GM19043 (cell line): ENCODE results near the gene EIPR1.
A peak's percentile ranks its signal among the peaks of the same experiment; 100 is the strongest.

Experiments
- ATAC-seq: cut with Tn5 transposase; IDR thresholded peaks from one replicate; pipeline ENCODE4 v1.9.1; 2021; ENCODE audit warnings: low read depth; ENCODE audit not compliant: unreplicated experiment

Gene EIPR1

GRCh38 chr2:3256605-3257004 lies 121.0 kb downstream of the EIPR1 start:
- ATAC-seq, result no peak

GRCh38 chr2:3256157-3256556 lies 121.5 kb downstream of the EIPR1 start:
- ATAC-seq, result no peak

GRCh38 chr2:3254442-3254941 lies 123.1 kb downstream of the EIPR1 start:
- ATAC-seq, result peak; percentile 73

- peak; percentile 3 for ATAC-seq
Measured at GRCh38 chr2:3253913-3254441, 123.6 kb downstream of the EIPR1 start.

- ATAC-seq, result no peak
Measured at GRCh38 chr2:3251946-3252345, 125.7 kb downstream of the EIPR1 start.

- ATAC-seq, result no peak
Measured at GRCh38 chr2:3249476-3249962, 128.1 kb downstream of the EIPR1 start.

- ATAC-seq, result no peak
Measured at GRCh38 chr2:3248754-3249475, 128.7 kb downstream of the EIPR1 start.

- no peak for ATAC-seq
Measured at GRCh38 chr2:3246928-3247714, 130.5 kb downstream of the EIPR1 start.

GRCh38 chr2:3246406-3246805 lies 131.2 kb downstream of the EIPR1 start:
- ATAC-seq, result no peak

GRCh38 chr2:3244486-3244885 lies 133.1 kb downstream of the EIPR1 start:
- ATAC-seq, result no peak

GRCh38 chr2:3243804-3244203 lies 133.8 kb downstream of the EIPR1 start:
- ATAC-seq, result no peak

- ATAC-seq, result peak; percentile 59
Measured at GRCh38 chr2:3242747-3243369, 134.8 kb downstream of the EIPR1 start.

- peak; percentile 6 for ATAC-seq
Measured at GRCh38 chr2:3241971-3242746, 135.5 kb downstream of the EIPR1 start.

GRCh38 chr2:3238951-3239841 lies 138.4 kb downstream of the EIPR1 start:
- peak; percentile 72 for ATAC-seq

GRCh38 chr2:3236300-3237045 lies 141.1 kb downstream of the EIPR1 start:
- no peak for ATAC-seq

- no peak for ATAC-seq
Measured at GRCh38 chr2:3233877-3234276, 143.7 kb downstream of the EIPR1 start.

- no peak for ATAC-seq
Measured at GRCh38 chr2:3229221-3229620, 148.4 kb downstream of the EIPR1 start.

GRCh38 chr2:3224681-3225080 lies 152.9 kb downstream of the EIPR1 start:
- ATAC-seq, result no peak
